Activated naive CD8-positive, alpha-beta T cell treated with anti-CD3 and anti-CD28 coated beads for 36 hours (primary cell): ENCODE measurements around the gene DDAH1. TPM values are rescaled to one million over a fixed set of nuclear protein-coding genes. Genes with fewer than 3 reads are reported as not detected.

Experiments used
- DNase-seq: peaks from one replicate; pipeline ENCODE4 v3.0.0; 2021
- H3K27ac Mint-ChIP-seq: one replicate; pipeline ENCODE4 v1.8.0; 2022; ENCODE audit warnings: mild to moderate bottlenecking, moderate library complexity, mixed read lengths
- H3K27me3 Mint-ChIP-seq: one replicate; pipeline ENCODE4 v1.8.0; 2022; ENCODE audit warnings: mild to moderate bottlenecking, mixed read lengths
- H3K36me3 Mint-ChIP-seq: one replicate; pipeline ENCODE4 v1.8.0; 2021; ENCODE audit warnings: mild to moderate bottlenecking, mixed read lengths
- H3K4me1 Mint-ChIP-seq: one replicate; pipeline ENCODE4 v1.8.0; 2021; ENCODE audit warnings: mixed read lengths
- H3K4me3 Mint-ChIP-seq: one replicate; pipeline ENCODE4 v1.8.0; 2022; ENCODE audit warnings: mild to moderate bottlenecking, moderate library complexity, mixed read lengths
- H3K9me3 Mint-ChIP-seq: one replicate; pipeline ENCODE4 v1.8.0; 2022; ENCODE audit warnings: mixed read lengths
- total RNA-seq, 2 experiments: library from RNA; stranded (reverse); gene quantifications; one replicate each; pipeline ENCODE4 v1.2.3, GENCODE V29; 2021

The DDAH1 gene
- total RNA-seq, 2 experiments from 2014 or later: 0.16 TPM; not detected in 1

DNA sequence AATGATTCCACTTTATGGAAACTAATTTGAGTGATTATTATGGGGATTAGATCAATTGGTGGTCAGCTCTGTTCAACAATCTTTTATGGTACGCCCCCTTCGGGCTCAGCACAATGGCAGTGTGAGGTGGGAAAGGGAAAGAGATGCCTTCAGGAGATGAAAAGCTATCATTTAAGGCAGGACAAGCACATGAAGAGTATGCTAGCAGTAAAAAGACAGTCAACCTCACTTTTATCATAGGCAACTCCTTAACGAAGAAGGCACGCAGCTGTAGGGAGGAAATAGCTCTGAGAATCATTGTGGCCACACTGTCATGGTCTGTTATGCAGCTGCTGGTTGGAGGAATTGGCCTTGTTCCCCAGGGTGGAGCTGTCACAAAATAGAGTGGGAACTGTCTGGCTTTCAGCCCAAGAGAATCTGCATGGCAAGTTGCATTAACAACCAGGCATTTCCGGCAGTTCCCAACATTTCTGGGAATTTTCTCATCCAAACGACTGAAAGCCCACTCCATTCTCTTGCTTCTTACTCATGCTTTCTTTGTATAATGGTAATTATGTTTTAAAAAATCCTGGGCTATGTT lies 134.2 kb downstream of the DDAH1 start:
- Mint-ChIP-seq H3K4me1 (peaks cover 5% of the 10 kb centered on the region), H3K9me3 (peaks cover 10% of the 10 kb centered on the region), H3K27me3 (peaks cover 4% of the 10 kb centered on the region), H3K36me3 (peaks cover 6% of the 10 kb centered on the region), H3K27ac (no peak overlapping the region), H3K4me3 (no peak overlapping the region)
- DNase-seq: no peak

DNA sequence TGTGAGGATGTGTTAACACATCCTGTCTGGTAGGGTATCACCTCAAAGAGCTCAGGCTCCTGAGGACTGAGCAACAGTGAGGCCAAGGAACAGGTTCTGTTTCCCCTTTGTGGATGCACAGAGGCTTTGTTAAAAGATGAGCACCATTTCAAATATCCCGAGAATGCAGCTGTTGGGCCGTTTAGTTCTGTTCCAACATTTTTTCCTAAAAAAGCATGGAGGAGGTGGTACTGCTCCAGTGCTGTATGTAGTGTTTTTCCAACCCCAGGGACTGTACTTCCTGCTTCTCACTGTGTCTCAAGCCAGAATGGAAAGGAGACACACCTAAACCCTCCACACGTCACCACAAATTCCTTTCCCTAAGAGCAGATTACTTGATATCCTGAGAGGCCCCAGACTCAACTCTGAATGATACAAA lies 134.7 kb downstream of the DDAH1 start:
- Mint-ChIP-seq H3K9me3 (peaks cover 10% of the 10 kb centered on the region), H3K36me3 (peaks cover 6% of the 10 kb centered on the region), H3K27me3 (peaks cover 4% of the 10 kb centered on the region), H3K4me3 (no peak overlapping the region), H3K4me1 (peaks cover 5% of the 10 kb centered on the region), H3K27ac (no peak overlapping the region)
- DNase-seq: no peak

DNA sequence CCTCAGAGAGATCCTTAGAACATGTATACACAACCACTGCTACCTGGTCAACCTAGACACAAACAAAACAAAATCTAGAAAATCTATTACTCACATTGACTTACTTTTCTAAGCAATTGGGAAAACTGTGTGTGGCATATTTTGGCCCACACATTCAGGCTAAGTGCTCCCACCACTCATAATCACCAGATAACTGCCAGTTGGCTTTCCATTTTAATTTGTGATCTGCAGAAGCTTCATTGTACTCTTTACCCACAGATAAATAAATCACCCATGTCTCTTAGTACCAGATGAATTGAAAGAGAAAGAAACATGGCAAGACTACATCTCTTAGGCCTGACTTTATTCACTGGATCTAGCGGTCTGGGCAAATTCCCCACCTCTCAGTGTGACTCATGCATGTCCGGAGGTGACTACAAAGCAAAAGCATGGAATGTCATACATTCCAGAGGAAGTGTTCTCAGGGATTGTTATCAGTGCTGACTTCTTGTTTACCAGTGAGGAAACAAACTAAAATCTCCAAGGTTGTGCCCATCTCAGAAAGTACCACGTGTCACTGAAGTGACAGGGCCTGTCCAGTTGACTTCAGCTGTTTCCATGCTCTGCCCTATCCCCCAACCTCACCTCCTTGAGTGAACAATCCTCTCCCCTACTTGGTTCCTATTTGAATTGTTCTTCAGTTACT lies 136.1 kb downstream of the DDAH1 start:
- H3K27me3 Mint-ChIP-seq: peaks cover 4% of the 10 kb centered on the region
- H3K27ac Mint-ChIP-seq: no peak overlapping the region
- no peaks in the 10 kb centered on the region for H3K4me1 Mint-ChIP-seq
- H3K36me3 Mint-ChIP-seq: peaks cover 6% of the 10 kb centered on the region
- H3K9me3 Mint-ChIP-seq: peaks cover 6% of the 10 kb centered on the region
- no peak for DNase-seq
- no peak overlapping the region for H3K4me3 Mint-ChIP-seq

DNA sequence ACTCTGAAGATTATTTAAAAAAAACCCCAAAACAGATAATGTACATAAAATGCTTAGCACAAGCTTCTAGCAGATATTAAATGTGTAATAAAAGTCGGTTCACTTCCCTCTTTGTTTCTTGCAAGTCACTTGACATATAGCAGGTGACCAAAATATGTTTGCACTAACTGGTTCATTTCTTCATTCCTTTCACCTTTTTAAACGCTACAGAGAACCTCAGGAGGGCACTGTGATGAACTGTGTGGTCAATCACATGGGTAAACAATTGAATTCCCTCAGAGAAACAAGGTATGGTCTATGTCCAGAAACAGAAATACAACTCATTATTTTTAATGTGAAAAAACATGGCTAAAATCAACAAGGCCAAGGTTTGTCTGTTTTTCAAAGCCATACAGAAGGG lies 137.2 kb downstream of the DDAH1 start:
- no peak for DNase-seq
- no peak overlapping the region for H3K27ac Mint-ChIP-seq
- H3K27me3 Mint-ChIP-seq: peaks cover 10% of the 10 kb centered on the region
- H3K9me3 Mint-ChIP-seq: no peaks in the 10 kb centered on the region
- H3K4me1 Mint-ChIP-seq: no peaks in the 10 kb centered on the region
- H3K36me3 Mint-ChIP-seq: no peaks in the 10 kb centered on the region
- no peak overlapping the region for H3K4me3 Mint-ChIP-seq

DNA sequence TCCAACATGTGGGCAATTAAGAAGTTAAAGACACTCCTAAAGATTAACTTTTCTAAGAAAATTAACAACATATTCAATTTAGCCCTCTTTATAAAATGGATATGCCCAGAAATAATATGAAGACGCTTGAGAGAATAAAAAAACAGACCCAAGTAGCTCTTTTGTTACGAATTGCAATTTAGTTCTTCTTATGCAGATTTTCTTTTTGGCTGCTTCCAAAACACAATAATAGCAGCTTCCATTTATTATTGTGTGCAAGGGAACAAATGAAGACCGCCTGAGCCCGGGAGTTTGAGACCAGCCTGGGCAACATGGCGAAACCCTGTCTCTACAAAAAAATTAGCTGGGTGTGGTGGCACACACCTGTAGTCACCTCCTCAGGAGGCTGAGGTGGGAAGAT lies 138.1 kb downstream of the DDAH1 start:
- Mint-ChIP-seq H3K9me3 (no peaks in the 10 kb centered on the region), H3K36me3 (no peaks in the 10 kb centered on the region), H3K27me3 (peaks cover 10% of the 10 kb centered on the region), H3K4me3 (no peak overlapping the region), H3K4me1 (no peaks in the 10 kb centered on the region), H3K27ac (no peak overlapping the region)
- no peak for DNase-seq

DNA sequence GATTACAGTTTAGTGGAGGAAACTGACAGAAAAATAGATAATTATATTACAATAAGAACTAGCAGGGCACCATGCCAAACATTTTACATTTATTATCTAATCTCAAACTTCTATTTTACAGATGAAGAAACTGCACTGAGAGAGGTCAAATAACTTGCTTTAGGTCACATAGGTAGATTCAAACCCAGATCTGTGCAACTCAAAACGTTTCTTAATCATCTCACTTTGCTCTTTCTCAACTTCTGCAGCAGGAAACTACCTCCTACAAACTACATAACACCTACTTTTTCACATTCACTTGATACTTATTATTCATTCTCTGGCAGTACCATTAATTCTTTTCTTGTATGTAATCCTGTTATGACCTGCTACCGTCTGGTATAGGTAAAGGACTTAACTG lies 138.6 kb downstream of the DDAH1 start:
- Mint-ChIP-seq H3K27ac (no peak overlapping the region), H3K4me1 (peaks cover 2% of the 10 kb centered on the region), H3K9me3 (no peaks in the 10 kb centered on the region), H3K36me3 (no peaks in the 10 kb centered on the region), H3K27me3 (peaks cover 10% of the 10 kb centered on the region), H3K4me3 (no peak overlapping the region)
- no peak for DNase-seq

DNA sequence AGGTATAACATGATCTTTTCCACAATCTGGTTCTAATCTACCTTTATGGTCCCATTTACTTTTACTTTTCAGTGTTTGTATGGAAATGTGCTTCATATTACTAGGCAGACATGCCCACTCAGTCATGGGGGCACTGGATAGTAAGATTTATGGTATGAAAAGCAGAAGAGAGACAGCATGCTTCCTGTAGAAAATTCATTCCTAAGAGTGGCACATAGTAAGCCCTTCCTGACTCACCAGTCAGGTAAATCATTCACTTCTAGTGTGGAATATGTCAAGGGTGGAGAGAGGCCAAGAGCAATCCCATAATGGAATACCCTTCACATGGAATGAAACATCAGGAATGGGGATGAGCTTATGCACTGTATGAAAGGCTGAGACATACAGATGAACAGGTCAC lies 139.0 kb downstream of the DDAH1 start:
- Mint-ChIP-seq H3K36me3 (no peaks in the 10 kb centered on the region), H3K9me3 (no peaks in the 10 kb centered on the region), H3K27me3 (peaks cover 10% of the 10 kb centered on the region), H3K27ac (no peak overlapping the region), H3K4me1 (peaks cover 4% of the 10 kb centered on the region), H3K4me3 (no peak overlapping the region)
- no peak for DNase-seq

DNA sequence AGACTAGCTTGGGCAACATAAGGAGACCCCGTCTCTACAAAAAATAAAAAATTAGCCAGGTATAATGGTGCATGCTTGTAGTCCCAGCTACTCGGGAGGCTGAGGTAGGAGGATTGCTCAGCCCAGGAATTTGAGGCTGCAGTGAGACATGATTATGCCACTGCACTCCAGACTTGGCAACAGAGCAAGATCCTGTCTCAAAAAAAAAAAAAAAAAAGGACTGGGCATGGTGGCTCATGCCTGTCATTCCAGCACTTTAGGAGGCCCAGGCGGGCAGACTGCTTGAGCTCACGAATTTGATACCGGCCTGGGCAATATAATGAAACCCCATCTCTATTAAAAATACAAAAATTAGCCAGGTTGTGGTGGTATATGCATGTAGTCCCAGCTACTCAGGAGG lies 141.2 kb downstream of the DDAH1 start:
- no peaks in the 10 kb centered on the region for H3K9me3 Mint-ChIP-seq
- no peak overlapping the region for H3K27ac Mint-ChIP-seq
- no peak overlapping the region for H3K4me3 Mint-ChIP-seq
- peaks cover 6% of the 10 kb centered on the region for H3K4me1 Mint-ChIP-seq
- no peaks in the 10 kb centered on the region for H3K36me3 Mint-ChIP-seq
- H3K27me3 Mint-ChIP-seq: peaks cover 28% of the 10 kb centered on the region
- DNase-seq: no peak

DNA sequence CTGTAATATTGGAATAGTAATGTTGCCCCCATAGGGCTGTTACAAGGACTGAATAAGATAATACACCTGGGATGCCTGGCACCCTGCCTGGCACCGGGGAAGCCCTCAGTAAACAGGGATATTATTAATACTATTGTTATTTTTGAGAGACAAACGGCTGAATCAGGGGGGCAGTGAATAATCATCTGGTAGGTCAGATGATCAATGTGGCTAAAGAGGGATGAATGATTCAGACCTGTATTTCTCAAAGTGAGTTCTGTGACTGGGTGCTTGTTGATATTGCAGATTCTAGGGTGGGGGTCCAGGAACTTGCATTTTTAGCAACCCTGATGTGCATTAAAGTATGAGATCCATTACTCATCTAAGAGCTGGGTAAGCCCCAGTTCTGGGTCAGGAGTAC lies 142.3 kb downstream of the DDAH1 start:
- no peak for DNase-seq
- Mint-ChIP-seq H3K27ac (no peak overlapping the region), H3K4me3 (no peak overlapping the region), H3K27me3 (peaks cover 35% of the 10 kb centered on the region), H3K36me3 (no peaks in the 10 kb centered on the region), H3K4me1 (peaks cover 6% of the 10 kb centered on the region), H3K9me3 (no peaks in the 10 kb centered on the region)

DNA sequence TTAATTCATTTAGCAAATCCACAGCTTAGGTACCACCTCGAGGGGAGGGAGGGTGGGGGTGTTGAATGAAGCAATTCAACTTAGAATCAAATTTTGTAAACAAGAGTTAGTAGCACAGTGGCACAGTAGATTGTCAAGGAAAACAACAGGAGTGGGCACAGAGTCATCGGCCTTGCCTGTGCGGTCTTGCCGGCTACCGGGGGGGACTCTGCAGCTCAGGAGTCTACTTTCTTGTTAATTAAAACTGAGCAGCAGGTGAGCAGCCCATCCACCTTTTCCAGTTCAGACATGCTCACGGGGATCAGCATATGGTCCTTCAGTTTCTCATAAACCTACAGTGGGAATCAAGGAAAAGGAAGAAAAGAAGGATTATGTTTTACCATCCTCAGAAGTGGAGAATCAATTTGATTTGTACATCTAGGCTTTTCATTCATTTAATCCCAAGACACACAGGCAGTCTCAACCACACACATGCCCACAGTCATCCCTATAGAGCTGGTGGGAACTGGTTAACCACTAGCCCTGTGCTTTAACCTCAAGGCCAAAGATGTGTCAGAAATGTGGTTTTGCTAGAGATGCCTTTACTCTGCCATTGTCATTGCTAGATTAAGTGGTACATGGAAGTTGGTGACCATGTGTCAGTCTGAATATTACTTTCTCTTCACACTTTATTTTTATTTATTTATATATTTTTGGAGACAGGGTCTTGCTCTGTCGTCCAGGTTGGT lies 143.6 kb downstream of the DDAH1 start:
- Mint-ChIP-seq H3K27me3 (peaks cover 48% of the 10 kb centered on the region), H3K4me1 (peaks cover 6% of the 10 kb centered on the region), H3K4me3 (no peak overlapping the region), H3K9me3 (no peaks in the 10 kb centered on the region), H3K36me3 (no peaks in the 10 kb centered on the region), H3K27ac (no peak overlapping the region)
- peak; percentile 28 for DNase-seq

DNA sequence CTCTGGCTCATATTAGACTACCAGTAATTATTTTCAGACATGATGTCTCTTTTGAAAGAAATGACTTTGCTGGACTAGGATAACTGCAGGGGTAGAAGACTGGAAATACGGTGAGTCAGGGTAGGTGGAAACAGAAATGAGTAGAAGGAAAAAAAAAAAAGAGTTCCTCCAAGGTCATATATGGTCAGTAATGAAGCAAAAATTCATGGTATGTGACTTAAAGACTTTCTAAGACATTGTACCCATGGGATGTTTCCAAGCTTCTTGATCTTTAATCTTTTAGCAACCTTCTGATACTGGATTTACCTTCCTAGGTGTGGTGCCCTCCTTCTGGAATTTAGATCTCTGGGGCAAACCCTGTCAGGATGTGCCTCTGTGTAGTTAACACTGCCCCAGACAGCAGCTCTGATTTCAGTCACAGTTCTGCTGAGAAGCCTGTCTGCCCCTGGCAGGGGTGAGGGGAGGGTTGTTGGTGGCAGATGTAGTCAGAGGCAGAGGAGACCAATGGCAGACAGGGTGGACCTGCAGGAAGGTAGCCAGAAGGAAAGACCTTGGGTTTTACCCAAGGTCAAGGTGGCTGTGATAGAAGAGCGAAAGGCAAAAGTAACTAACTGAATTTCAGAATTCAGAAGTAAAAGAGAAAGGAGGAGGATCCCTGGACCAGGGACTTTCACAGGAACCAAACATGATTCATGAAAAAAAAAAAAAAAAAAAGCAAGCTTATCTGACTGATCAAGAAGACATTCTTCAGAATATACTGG lies 144.4 kb downstream of the DDAH1 start:
- H3K4me1 Mint-ChIP-seq: peaks cover 6% of the 10 kb centered on the region
- no peak overlapping the region for H3K27ac Mint-ChIP-seq
- H3K36me3 Mint-ChIP-seq: no peaks in the 10 kb centered on the region
- no peaks in the 10 kb centered on the region for H3K9me3 Mint-ChIP-seq
- no peak for DNase-seq
- peaks cover 50% of the 10 kb centered on the region for H3K27me3 Mint-ChIP-seq
- H3K4me3 Mint-ChIP-seq: no peak overlapping the region

DNA sequence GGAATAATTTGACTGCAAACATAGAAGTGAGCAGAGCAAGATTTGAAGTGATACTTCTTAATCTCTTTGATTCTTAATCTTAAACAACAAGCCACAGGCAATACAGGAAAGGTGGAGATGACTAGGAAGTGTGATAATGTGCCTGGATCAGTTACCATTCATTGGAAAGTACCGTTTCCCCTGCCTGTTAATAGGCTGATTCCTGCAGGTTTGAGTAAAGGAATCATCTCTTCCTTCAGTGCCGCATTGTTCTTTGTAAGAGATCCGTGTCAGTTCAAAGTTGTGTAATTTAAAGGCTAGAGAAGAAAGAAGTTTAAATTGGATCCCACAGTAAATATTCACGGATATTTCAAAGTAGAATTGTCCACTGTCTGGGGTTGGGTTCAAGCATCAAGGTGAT lies 145.0 kb downstream of the DDAH1 start:
- H3K27me3 Mint-ChIP-seq: peaks cover 50% of the 10 kb centered on the region
- no peaks in the 10 kb centered on the region for H3K9me3 Mint-ChIP-seq
- H3K4me3 Mint-ChIP-seq: no peak overlapping the region
- H3K27ac Mint-ChIP-seq: no peak overlapping the region
- H3K36me3 Mint-ChIP-seq: no peaks in the 10 kb centered on the region
- no peak for DNase-seq
- peaks cover 6% of the 10 kb centered on the region for H3K4me1 Mint-ChIP-seq

DNA sequence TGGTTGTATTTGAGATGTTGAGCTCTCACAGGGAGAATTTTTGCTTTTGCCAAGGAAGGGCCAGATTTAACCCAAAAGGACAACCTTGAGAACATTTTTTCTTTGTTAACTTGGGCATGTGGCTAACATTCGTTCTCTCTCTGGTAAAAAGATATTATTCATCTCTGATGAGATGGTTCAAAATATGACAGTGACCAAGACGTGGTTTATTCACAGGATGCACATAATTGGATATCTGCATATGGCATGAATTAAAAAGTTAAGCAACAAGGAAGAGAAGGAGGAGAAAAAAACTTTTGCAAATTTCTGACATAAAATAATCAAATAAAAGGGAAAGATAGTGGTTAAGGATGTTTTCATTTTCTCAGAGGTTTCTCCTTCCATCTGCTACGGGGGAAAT lies 145.5 kb downstream of the DDAH1 start:
- Mint-ChIP-seq H3K9me3 (no peaks in the 10 kb centered on the region), H3K27ac (no peak overlapping the region), H3K4me3 (no peak overlapping the region), H3K36me3 (no peaks in the 10 kb centered on the region), H3K4me1 (peaks cover 6% of the 10 kb centered on the region), H3K27me3 (peaks cover 52% of the 10 kb centered on the region)
- no peak for DNase-seq

DNA sequence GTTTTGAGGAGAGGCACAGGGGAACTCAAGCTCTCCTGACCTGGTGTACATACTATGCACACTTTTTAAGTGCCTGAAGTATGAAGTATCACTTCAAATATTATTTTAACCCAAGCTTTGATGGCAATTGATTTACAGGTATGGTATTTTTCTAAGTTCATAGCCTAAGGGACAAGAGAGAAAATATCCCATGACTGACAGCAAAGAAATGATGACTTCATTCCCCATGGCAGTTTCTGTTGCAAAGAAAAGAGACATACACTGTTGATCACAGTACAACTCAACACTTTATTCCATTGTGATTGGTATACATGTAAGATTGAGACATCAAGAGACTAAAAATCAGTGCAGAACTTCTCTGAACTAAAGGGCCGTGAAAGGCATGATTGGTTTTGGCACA lies 146.7 kb downstream of the DDAH1 start:
- Mint-ChIP-seq H3K9me3 (no peaks in the 10 kb centered on the region), H3K27me3 (peaks cover 50% of the 10 kb centered on the region), H3K4me1 (peaks cover 6% of the 10 kb centered on the region), H3K27ac (no peak overlapping the region), H3K36me3 (no peaks in the 10 kb centered on the region), H3K4me3 (no peak overlapping the region)
- no peak for DNase-seq

DNA sequence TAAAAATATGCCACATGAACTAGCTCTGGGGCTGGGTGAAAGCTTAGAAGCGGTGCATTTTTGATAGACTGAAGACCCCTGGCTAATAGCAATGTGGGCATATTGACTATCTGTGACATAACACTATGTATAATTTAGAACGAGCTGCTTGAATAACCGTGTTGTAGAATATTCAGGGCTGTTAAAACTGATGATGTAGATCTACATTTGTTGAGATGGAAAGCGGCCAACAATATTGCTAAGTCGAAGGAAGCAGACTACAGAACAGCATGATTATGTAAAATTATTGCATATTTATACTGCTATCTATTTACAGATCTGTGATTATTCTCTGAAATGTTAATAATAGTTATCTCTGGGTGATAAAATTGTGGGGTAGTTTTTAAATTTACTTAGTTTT lies 147.4 kb downstream of the DDAH1 start:
- Mint-ChIP-seq H3K27me3 (peaks cover 52% of the 10 kb centered on the region), H3K36me3 (no peaks in the 10 kb centered on the region), H3K9me3 (no peaks in the 10 kb centered on the region), H3K27ac (no peak overlapping the region), H3K4me1 (peaks cover 6% of the 10 kb centered on the region), H3K4me3 (no peak overlapping the region)
- no peak for DNase-seq
